Sigmoid colon (tissue), 7 donors: ENCODE data around the gene PPM1M. TPM values are rescaled to one million over a fixed set of nuclear protein-coding genes. Genes with fewer than 3 reads are reported as not detected.
A peak's percentile ranks its signal among the peaks of the same experiment; 100 is the strongest.

Source experiments
- DNase-seq: peaks from one replicate; pipeline ENCODE4 v3.0.0-alpha.2; 2019
- H3K27ac ChIP-seq, 4 donors: fragments of 200-600 bp; sonication (generic); one replicate each; pipeline ENCODE4 v1.5.1; 2016 to 2019; ENCODE audit warnings: mild to moderate bottlenecking in 1 of 4
- H3K27me3 ChIP-seq, 3 donors: fragments of 200-600 bp; sonication (generic); one replicate each; pipeline ENCODE4 v1.5.1; 2019; ENCODE audit warnings: mild to moderate bottlenecking in 1 of 3
- H3K36me3 ChIP-seq, 4 donors: fragments of 200-600 bp; sonication (generic); one replicate each; pipeline ENCODE4 v1.5.1; 2016 to 2019
- H3K4me1 ChIP-seq, 4 donors: fragments of 200-600 bp; sonication (generic); one replicate each; pipeline ENCODE4 v1.5.1; 2017 to 2019
- H3K4me3 ChIP-seq, 4 donors: fragments of 200-600 bp; sonication (generic); one replicate each; pipeline ENCODE4 v1.5.1; 2017 to 2019; ENCODE audit warnings: mild to moderate bottlenecking in 2 of 4, moderate library complexity in 1 of 4
- H3K9me3 ChIP-seq, 4 donors: fragments of 200-600 bp in 3 of 4; sonication (generic) in 3 of 4; one replicate each; pipeline versions ENCODE4 v1.5.1 to v1.6.1; 2013 to 2019
- CTCF ChIP-seq, 4 experiments: fragments of 450-650 bp in 3 of 4; fragments of 200-600 bp in 1 of 4; IDR thresholded peaks; one replicate each; pipeline ENCODE4 v1.5.1; 2016 to 2019; ENCODE audit warnings: antibody characterized with exemption in 4 of 4, mild to moderate bottlenecking in 3 of 4, moderate library complexity in 2 of 4
- EP300 ChIP-seq, 4 donors: sonication (generic); formaldehyde crosslinking; IDR thresholded peaks; one replicate each; pipeline ENCODE4 v1.6.1; 2017; ENCODE audit warnings: antibody characterized with exemption in 4 of 4
- POLR2A ChIP-seq, 2 donors: fragments of 450-650 bp; IDR thresholded peaks; one replicate each; pipeline ENCODE4 v1.6.1; 2016; ENCODE audit warnings: antibody characterized with exemption in 2 of 2, mild to moderate bottlenecking in 2 of 2, moderate library complexity in 2 of 2
- POLR2AphosphoS5 ChIP-seq, 4 donors: sonication (generic); formaldehyde crosslinking; IDR thresholded peaks; one replicate each; pipeline ENCODE4 v1.6.1; 2017; ENCODE audit warnings: antibody characterized with exemption in 4 of 4
- WGBS, 2 donors: extraction: QIAGEN DNeasy Blood & Tissue Kit; methylation state at CpG; one replicate each; pipeline ENCODE4 v1.1.7; 2013; 5-methylcytosine and 5-hydroxymethylcytosine counted together
- intact Hi-C: fragments of 100-400 bp; cut with DNase I; formaldehyde crosslinking; loops from one replicate; pipeline ENCODE4 v1.15.1; 2023
- polyA plus RNA-seq, 3 donors: library from polyadenylated mRNA; stranded (reverse); fragments of 200-250 nt; gene quantifications; one replicate each; pipeline ENCODE4 v1.2.3, GENCODE V29; 2013
- total RNA-seq, 4 donors: library from RNA; depleted of rRNA; stranded (reverse); fragments of >200 nt; gene quantifications; one replicate each; pipeline ENCODE4 v1.1.0, GENCODE V29; 2016
- donor health status: healthy with polysubstance abuse.
- donor health status: Bipolar disorder and iron deficiency.
- donor health status: healthy.

The PPM1M gene
- total RNA-seq (10 to 100 TPM; 21.7 to 28.2 (median 24.8) TPM), polyA plus RNA-seq (10 to 100 TPM in 2 of 3 donors, 1 to 10 TPM in 1; 5.8 to 16.9 (median 11.4) TPM)

- H3K9me3 ChIP-seq = no peaks in the 10 kb centered on the region
- TF ChIP-seq POLR2AphosphoS5 (IDR thresholded peaks at IDR 0.05) = peak in 2 of 4 donors; percentile 19 to 35
- TF ChIP-seq CTCF (IDR thresholded peaks at IDR 0.05) = no peak
- TF ChIP-seq POLR2A (IDR thresholded peaks at IDR 0.05) = no peak
- TF ChIP-seq EP300 (IDR thresholded peaks at IDR 0.05) = no peak
- no peaks in the 10 kb centered on the region for H3K27me3 ChIP-seq
- H3K4me3 ChIP-seq = peak within 1 kb of the TSS; percentile 45 to 74 (median 62)
- peak; percentile 80 for DNase-seq
- H3K4me1 ChIP-seq = peaks cover 0 to 24% (median 22%) of the 10 kb centered on the region in 4 donors
- H3K36me3 ChIP-seq = peaks cover 0 to 19% (median 0%) of the 10 kb centered on the region in 4 donors
- WGBS, 2 donors = 1 to 2% methylated on average over 98 of the region's 98 CpGs
- H3K27ac ChIP-seq = peak within 1 kb of the TSS; percentile 86 to 92 (median 88)
- intact Hi-C loops = no loop called here
Measured at GRCh38 chr3:52245322-52246263, at the start of gene PPM1M. PPM1M (plus strand) TSS chr3:52245759; CDS start chr3:52245825, 66 bp downstream.

GRCh38 chr3:52195823-52196331 lies 49.7 kb upstream of the PPM1M start:
- intact Hi-C loops = loop anchor here (5.0 kb wide), 2 partner anchors 139 to 254 kb away; partner anchors contain the start of genes DUSP7, PARP3 and RRP9
- H3K27ac ChIP-seq = peak overlapping the region; percentile 26 to 64 (median 48)
- peaks cover 0 to 4% (median 2%) of the 10 kb centered on the region in 4 donors for H3K36me3 ChIP-seq
- no peak overlapping the region for H3K4me3 ChIP-seq
- no peak for TF ChIP-seq EP300 (IDR thresholded peaks at IDR 0.05)
- peak in 1 of 4 donors; percentile 35 for TF ChIP-seq POLR2AphosphoS5 (IDR thresholded peaks at IDR 0.05)
- H3K27me3 ChIP-seq = no peaks in the 10 kb centered on the region
- WGBS, 2 donors = 68 to 72% methylated on average over 10 of the region's 10 CpGs
- H3K9me3 ChIP-seq = no peaks in the 10 kb centered on the region
- no peak for DNase-seq
- H3K4me1 ChIP-seq = peaks cover 0 to 67% (median 47%) of the 10 kb centered on the region in 4 donors

GRCh38 chr3:52196977-52197376 lies 48.6 kb upstream of the PPM1M start:
- Histone ChIP-seq H3K27me3 (no peaks in the 10 kb centered on the region), H3K9me3 (no peaks in the 10 kb centered on the region), H3K36me3 (peaks cover 0 to 11% (median 3%) of the 10 kb centered on the region in 4 donors), H3K4me3 (no peak overlapping the region), H3K27ac (peak overlapping the region; percentile 86 to 90 (median 88)), H3K4me1 (peaks cover 0 to 68% (median 50%) of the 10 kb centered on the region in 4 donors)
- WGBS, 2 donors = 12 to 60% methylated on average over 3 of the region's 3 CpGs
- no peak for TF ChIP-seq EP300 (IDR thresholded peaks at IDR 0.05)
- TF ChIP-seq CTCF (IDR thresholded peaks at IDR 0.05) = no peak
- no peak for TF ChIP-seq POLR2AphosphoS5 (IDR thresholded peaks at IDR 0.05)
- no peak for TF ChIP-seq POLR2A (IDR thresholded peaks at IDR 0.05)
- no peak for DNase-seq
- intact Hi-C loops = loop anchor here (5.0 kb wide), 2 partner anchors 140 to 255 kb away; partner anchors contain the start of genes DUSP7, PARP3 and RRP9

GRCh38 chr3:52197499-52197841 lies 48.1 kb upstream of the PPM1M start:
- peak overlapping the region; percentile 86 to 90 (median 88) for H3K27ac ChIP-seq
- intact Hi-C loops = loop anchor here (5.0 kb wide), 2 partner anchors 140 to 255 kb away; partner anchors contain the start of genes DUSP7, PARP3 and RRP9
- H3K4me3 ChIP-seq = peak overlapping the region; percentile 88 to 97 (median 91)
- peaks cover 0 to 70% (median 50%) of the 10 kb centered on the region in 4 donors for H3K4me1 ChIP-seq
- peaks cover 3 to 16% (median 7%) of the 10 kb centered on the region in 4 donors for H3K36me3 ChIP-seq
- no peaks in the 10 kb centered on the region for H3K9me3 ChIP-seq
- 22 to 45% methylated on average over 10 of the region's 10 CpGs for WGBS, 2 donors
- no peaks in the 10 kb centered on the region for H3K27me3 ChIP-seq
- no peak for TF ChIP-seq POLR2A (IDR thresholded peaks at IDR 0.05)
- no peak for TF ChIP-seq POLR2AphosphoS5 (IDR thresholded peaks at IDR 0.05)
- TF ChIP-seq EP300 (IDR thresholded peaks at IDR 0.05) = no peak
- no peak for TF ChIP-seq CTCF (IDR thresholded peaks at IDR 0.05)
- no peak for DNase-seq
